ENCODE measurements around the gene TMC5. TPM values are rescaled to one million over a fixed set of nuclear protein-coding genes. Genes with fewer than 3 reads are reported as not detected.

TMC5 gene
- total and polyA plus RNA-seq, 2 of the 13 experiments (the other 11 are each of a cell fraction or from before 2014, with no cell fraction given) = 0.09 to 0.41 TPM

GRCh38 chr16:19523184-19523558, 105.5 kb downstream of the TMC5 start (continued):
- TF ChIP-seq MLXIP (CRISPR knock-in tag; IDR thresholded peaks at IDR 0.05; ENCODE audit: borderline replicate concordance) (no peak), ZNF619 (CRISPR knock-in tag; IDR thresholded peaks at IDR 0.05) (no peak), HES4 (CRISPR knock-in tag; IDR thresholded peaks at IDR 0.05; ENCODE audit: borderline replicate concordance) (no peak), MATR3 (CRISPR knock-in tag; IDR thresholded peaks at IDR 0.05) (no peak), TIGD3 (CRISPR knock-in tag; IDR thresholded peaks at IDR 0.05; ENCODE audit: borderline replicate concordance) (no peak), SNAI1 (CRISPR knock-in tag; IDR thresholded peaks at IDR 0.05; ENCODE audit: borderline replicate concordance) (no peak), JUND (CRISPR knock-in tag; IDR thresholded peaks at IDR 0.05) (no peak), MXD4 (CRISPR knock-in tag; IDR thresholded peaks at IDR 0.05) (no peak), BCL3 (CRISPR knock-in tag; IDR thresholded peaks at IDR 0.05) (no peak), CEBPB (IDR thresholded peaks at IDR 0.05; ENCODE audit: borderline replicate concordance, low read depth, low read length) (peak; percentile 92), ZNF7 (CRISPR knock-in tag; IDR thresholded peaks at IDR 0.05) (no peak), NCOA2 (CRISPR knock-in tag; IDR thresholded peaks at IDR 0.05) (0 out of 2 replicates have a peak, but pooled peaks have one; percentile 11), ZNF724P (CRISPR knock-in tag; IDR thresholded peaks at IDR 0.05; ENCODE audit: borderline replicate concordance) (no peak), ZFP37 (CRISPR knock-in tag; IDR thresholded peaks at IDR 0.05; ENCODE audit: borderline replicate concordance) (no peak), KLF9 (CRISPR knock-in tag; IDR thresholded peaks at IDR 0.05; ENCODE audit: low read depth) (no peak), PRDM10 (CRISPR knock-in tag; IDR thresholded peaks at IDR 0.05; ENCODE audit: low read depth) (no peak), HDAC1 (CRISPR knock-in tag; IDR thresholded peaks at IDR 0.05) (no peak), GABPB1 (CRISPR knock-in tag; IDR thresholded peaks at IDR 0.05) (no peak), ZNF557 (CRISPR knock-in tag; IDR thresholded peaks at IDR 0.05) (0 out of 2 replicates have a peak, but pooled peaks have one; percentile 47)
- TF ChIP-seq, protein P1, sequence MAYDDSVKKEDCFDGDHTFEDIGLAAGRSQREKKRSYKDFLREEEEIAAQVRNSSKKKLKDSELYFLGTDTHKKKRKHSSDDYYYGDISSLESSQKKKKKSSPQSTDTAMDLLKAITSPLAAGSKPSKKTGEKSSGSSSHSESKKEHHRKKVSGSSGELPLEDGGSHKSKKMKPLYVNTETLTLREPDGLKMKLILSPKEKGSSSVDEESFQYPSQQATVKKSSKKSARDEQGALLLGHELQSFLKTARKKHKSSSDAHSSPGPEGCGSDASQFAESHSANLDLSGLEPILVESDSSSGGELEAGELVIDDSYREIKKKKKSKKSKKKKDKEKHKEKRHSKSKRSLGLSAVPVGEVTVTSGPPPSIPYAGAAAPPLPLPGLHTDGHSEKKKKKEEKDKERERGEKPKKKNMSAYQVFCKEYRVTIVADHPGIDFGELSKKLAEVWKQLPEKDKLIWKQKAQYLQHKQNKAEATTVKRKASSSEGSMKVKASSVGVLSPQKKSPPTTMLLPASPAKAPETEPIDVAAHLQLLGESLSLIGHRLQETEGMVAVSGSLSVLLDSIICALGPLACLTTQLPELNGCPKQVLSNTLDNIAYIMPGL (CRISPR knock-in tag; IDR thresholded peaks at IDR 0.05; ENCODE audit: borderline replicate concordance in 1 of 2, low read depth in 1 of 2) = no peak
